ENCODE measurements around the gene CDH4. TPM values are rescaled to one million over a fixed set of nuclear protein-coding genes. Genes with fewer than 3 reads are reported as not detected.
A peak's percentile ranks its signal among the peaks of the same experiment; 100 is the strongest.

The CDH4 gene
- total RNA-seq, 1 donor from 2014 or later: 0.06 TPM

GRCh38 chr20:61810738-61811135 lies 558.7 kb downstream of the CDH4 start:
- no peak overlapping the region for H3K4me3 ChIP-seq
- no peaks in the 10 kb centered on the region for H3K4me1 ChIP-seq
- H3K27me3 ChIP-seq (ENCODE audit: low read depth): peaks cover 6% of the 10 kb centered on the region
- no peaks in the 10 kb centered on the region for H3K9me3 ChIP-seq
- DNase-seq: peak; percentile 30
- H3K27ac ChIP-seq: no peak overlapping the region
- no peak for TF ChIP-seq CTCF (IDR thresholded peaks at IDR 0.05)
- ATAC-seq: no peak
- intact Hi-C loops (cut with DNase I): no loop called here
- H3K36me3 ChIP-seq: no peaks in the 10 kb centered on the region

GRCh38 chr20:61811166-61811565 lies 559.1 kb downstream of the CDH4 start:
- DNase-seq: peak; percentile 6
- intact Hi-C loops (cut with DNase I): no loop called here

GRCh38 chr20:61812121-61812844 lies 560.2 kb downstream of the CDH4 start:
- TF ChIP-seq CTCF (IDR thresholded peaks at IDR 0.05): no peak
- intact Hi-C loops (cut with DNase I): no loop called here
- Histone ChIP-seq H3K27me3 (ENCODE audit: low read depth) (peaks cover 6% of the 10 kb centered on the region), H3K27ac (no peak overlapping the region), H3K4me1 (no peaks in the 10 kb centered on the region), H3K4me3 (no peak overlapping the region), H3K36me3 (no peaks in the 10 kb centered on the region), H3K9me3 (no peaks in the 10 kb centered on the region)
- DNase-seq: peak; percentile 10
- ATAC-seq: no peak

More at GRCh38 chr20:61811166-61811565, 559.1 kb downstream of the CDH4 start:
- no peaks in the 10 kb centered on the region for H3K9me3 ChIP-seq
- no peak overlapping the region for H3K27ac ChIP-seq
- H3K36me3 ChIP-seq: no peaks in the 10 kb centered on the region
- H3K4me3 ChIP-seq: no peak overlapping the region
- TF ChIP-seq CTCF (IDR thresholded peaks at IDR 0.05): no peak
- H3K4me1 ChIP-seq: no peaks in the 10 kb centered on the region
- no peak for ATAC-seq
- peaks cover 6% of the 10 kb centered on the region for H3K27me3 ChIP-seq (ENCODE audit: low read depth)

DNA sequence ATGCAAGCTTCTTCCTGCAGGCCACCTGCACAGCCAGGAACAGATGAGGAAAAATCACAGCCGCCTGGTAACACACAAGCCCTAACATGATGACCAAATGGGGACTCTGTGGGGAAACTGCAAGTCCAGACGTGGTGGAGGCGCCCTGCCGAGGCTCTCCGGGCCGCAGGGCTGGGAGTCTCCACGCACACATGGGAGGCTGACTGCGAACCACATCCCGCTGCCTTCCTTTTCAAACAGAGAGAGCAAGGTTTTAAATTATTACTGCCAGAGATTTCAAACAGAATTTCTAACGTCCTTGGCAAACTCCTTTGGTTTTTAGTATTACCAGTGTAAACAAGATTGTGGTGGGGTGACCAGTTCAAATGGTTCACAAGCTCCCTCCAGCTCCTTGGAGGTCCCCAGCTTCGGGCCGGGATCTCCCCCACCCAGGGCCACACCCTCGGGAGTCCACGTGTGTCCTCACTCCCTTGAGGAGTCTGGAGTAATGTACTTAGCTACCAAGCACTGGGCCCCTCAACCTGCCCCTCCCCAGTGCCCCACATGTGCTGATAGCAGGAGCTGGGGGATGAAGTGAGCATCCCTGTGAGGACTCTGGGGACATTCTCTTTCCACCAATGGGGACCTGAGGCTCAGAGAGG lies 560.9 kb downstream of the CDH4 start:
- peak; percentile 23 for DNase-seq
- no peaks in the 10 kb centered on the region for H3K9me3 ChIP-seq
- no peaks in the 10 kb centered on the region for H3K36me3 ChIP-seq
- no peak overlapping the region for H3K27ac ChIP-seq
- H3K4me1 ChIP-seq: no peaks in the 10 kb centered on the region
- no peak for ATAC-seq
- peaks cover 6% of the 10 kb centered on the region for H3K27me3 ChIP-seq (ENCODE audit: low read depth)
- H3K4me3 ChIP-seq: no peak overlapping the region
- intact Hi-C loops (cut with DNase I): no loop called here
- TF ChIP-seq CTCF (IDR thresholded peaks at IDR 0.05): no peak

DNA sequence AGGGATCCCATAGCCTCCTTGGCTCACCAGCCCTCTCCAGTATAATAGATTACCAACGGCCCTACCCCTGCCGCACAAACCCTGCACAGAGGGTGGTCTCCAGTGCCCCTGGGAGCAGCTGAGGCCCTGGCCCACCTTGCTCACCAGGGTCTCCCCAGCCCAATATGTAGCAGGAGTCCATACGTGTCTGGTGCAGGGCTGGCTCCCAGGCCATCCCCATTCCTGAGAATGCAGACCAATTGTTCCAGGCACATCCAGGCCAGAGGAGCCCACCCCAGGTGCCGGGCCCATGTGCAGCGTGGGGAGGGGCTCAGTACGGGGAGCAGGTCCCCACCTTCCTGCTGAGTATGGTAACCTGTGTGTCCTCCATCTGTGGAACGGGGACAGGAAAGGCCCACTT lies 561.7 kb downstream of the CDH4 start:
- DNase-seq (peak; percentile 14), ATAC-seq (no peak)
- intact Hi-C loops (cut with DNase I): no loop called here

More for the DNA sequence above, 561.7 kb downstream of the CDH4 start:
- no peaks in the 10 kb centered on the region for H3K9me3 ChIP-seq
- H3K27ac ChIP-seq: no peak overlapping the region
- no peak for TF ChIP-seq CTCF (IDR thresholded peaks at IDR 0.05)
- no peaks in the 10 kb centered on the region for H3K4me1 ChIP-seq
- H3K36me3 ChIP-seq: no peaks in the 10 kb centered on the region
- H3K27me3 ChIP-seq (ENCODE audit: low read depth): peaks cover 6% of the 10 kb centered on the region
- no peak overlapping the region for H3K4me3 ChIP-seq
